Liver (tissue), 9 donors: ENCODE data around the gene AMMECR1. TPM values are rescaled to one million over a fixed set of nuclear protein-coding genes. Genes with fewer than 3 reads are reported as not detected.

Experiments
- DNase-seq: peaks from one replicate; pipeline ENCODE4 v3.0.0-alpha.2; 2017; ENCODE audit warnings: low spot score
- H3K27ac ChIP-seq, 2 donors: one replicate each; pipeline ENCODE4 v1.7.0; 2013; ENCODE audit warnings: inconsistent platforms in 2 of 2, low read length in 2 of 2, control low read depth in 1 of 2, low read depth in 1 of 2, mild to moderate bottlenecking in 1 of 2
- H3K27me3 ChIP-seq, 4 donors: one replicate each; pipeline versions ENCODE4 v1.6.1 to v1.7.0; 2013; ENCODE audit warnings: low read length in 3 of 4, inconsistent platforms in 1 of 4, mild to moderate bottlenecking in 1 of 4, moderate library complexity in 1 of 4; ENCODE audit not compliant: control insufficient read depth in 4 of 4, insufficient read depth in 4 of 4
- H3K36me3 ChIP-seq, 4 donors: one replicate each; pipeline versions ENCODE4 v1.6.1 to v1.7.0; 2013; ENCODE audit warnings: low read length in 3 of 4, mild to moderate bottlenecking in 3 of 4, low read depth in 1 of 4, moderate library complexity in 1 of 4; ENCODE audit not compliant: control insufficient read depth in 4 of 4, insufficient read depth in 3 of 4
- H3K4me1 ChIP-seq, 4 donors: one replicate each; pipeline versions ENCODE4 v1.6.1 to v1.7.0; 2013; ENCODE audit warnings: low read length in 3 of 4, mild to moderate bottlenecking in 3 of 4, moderate library complexity in 1 of 4; ENCODE audit not compliant: control insufficient read depth in 4 of 4, insufficient read depth in 4 of 4
- H3K4me3 ChIP-seq, 3 donors: one replicate each; pipeline versions ENCODE4 v1.6.1 to v1.7.0; 2013; ENCODE audit warnings: low read length in 3 of 3, control low read depth in 1 of 3, low read depth in 1 of 3, mild to moderate bottlenecking in 1 of 3
- H3K9ac ChIP-seq, 2 donors: one replicate each; pipeline ENCODE4 v1.7.0; 2013; ENCODE audit warnings: low read length in 2 of 2, mild to moderate bottlenecking in 2 of 2, moderate library complexity in 2 of 2, control low read depth in 1 of 2, low read depth in 1 of 2
- H3K9me3 ChIP-seq, 4 donors: one replicate each; pipeline versions ENCODE4 v1.6.1 to v1.7.0; 2013; ENCODE audit warnings: low read length in 3 of 4; ENCODE audit not compliant: control insufficient read depth in 4 of 4
- ATF3 ChIP-seq: IDR thresholded peaks from 2 replicates; pipeline ENCODE4 v1.6.1; 2016; ENCODE audit warnings: antibody characterized with exemption
- CTCF ChIP-seq: fragments of 150-350 bp; IDR thresholded peaks from 2 replicates; pipeline ENCODE4 v1.5.1; 2017; ENCODE audit warnings: improper control_type of control experiment, low read depth, low read length; ENCODE audit not compliant: missing input control
- EGR1 ChIP-seq, 2 donors: IDR thresholded peaks; 2 replicates each; pipeline ENCODE4 v1.6.1; 2016 to 2018; ENCODE audit warnings: antibody characterized with exemption in 2 of 2, low read depth in 2 of 2
- FOXA1 ChIP-seq: IDR thresholded peaks from 2 replicates; pipeline ENCODE4 v1.6.1; 2016; ENCODE audit warnings: antibody characterized with exemption
- FOXA2 ChIP-seq: IDR thresholded peaks from 2 replicates; pipeline ENCODE4 v1.6.1; 2016; ENCODE audit warnings: antibody characterized with exemption
- GABPA ChIP-seq, 2 donors: IDR thresholded peaks in 1 of 2; conservative IDR thresholded peaks in 1 of 2; 2 replicates each; pipeline ENCODE4 v1.6.1; 2016; ENCODE audit warnings: antibody characterized with exemption in 2 of 2, mild to moderate bottlenecking in 1 of 2, moderate library complexity in 1 of 2
- HNF4A ChIP-seq, 2 donors: conservative IDR thresholded peaks; 2 replicates each; pipeline ENCODE4 v1.6.1; 2016; ENCODE audit warnings: antibody characterized with exemption in 2 of 2, mild to moderate bottlenecking in 2 of 2
- HNF4G ChIP-seq: IDR thresholded peaks from 2 replicates; pipeline ENCODE4 v1.6.1; 2016; ENCODE audit warnings: antibody characterized with exemption
- JUND ChIP-seq, 2 donors: IDR thresholded peaks; 2 replicates each; pipeline ENCODE4 v1.6.1; 2016; ENCODE audit warnings: antibody characterized with exemption in 2 of 2
- MAX ChIP-seq: IDR thresholded peaks from 2 replicates; pipeline ENCODE4 v1.6.1; 2016; ENCODE audit warnings: antibody characterized with exemption
- NR2F2 ChIP-seq: IDR thresholded peaks from 2 replicates; pipeline ENCODE4 v1.6.1; 2016; ENCODE audit warnings: antibody characterized with exemption
- RAD21 ChIP-seq, 2 donors: IDR thresholded peaks; 2 replicates each; pipeline ENCODE4 v1.6.1; 2016; ENCODE audit warnings: antibody characterized with exemption in 2 of 2, mild to moderate bottlenecking in 2 of 2
- RXRA ChIP-seq, 2 donors: IDR thresholded peaks; 2 replicates each; pipeline ENCODE4 v1.6.1; 2017 to 2018; ENCODE audit warnings: antibody characterized with exemption in 2 of 2, mild to moderate bottlenecking in 1 of 2
- SP1 ChIP-seq: IDR thresholded peaks from 2 replicates; pipeline ENCODE4 v1.6.1; 2018; ENCODE audit warnings: antibody characterized with exemption, mild to moderate bottlenecking
- YY1 ChIP-seq: IDR thresholded peaks from 2 replicates; pipeline ENCODE4 v1.6.1; 2016; ENCODE audit warnings: antibody characterized with exemption, mild to moderate bottlenecking
- ZBTB33 ChIP-seq: IDR thresholded peaks from 2 replicates; pipeline ENCODE4 v1.6.1; 2016; ENCODE audit warnings: antibody characterized with exemption
- WGBS: extraction: QIAGEN DNeasy Blood & Tissue Kit; methylation state at CpG from one replicate; pipeline ENCODE4 v1.1.7; 2013; 5-methylcytosine and 5-hydroxymethylcytosine counted together
- polyA plus RNA-seq, 2 donors: library from polyadenylated mRNA; stranded (reverse) in 1 of 2; unstranded in 1 of 2; fragments of 200-250 nt in 1 of 2; fragments of >200 nt in 1 of 2; fragmentation: Nextera tagmentation in 1 of 2; extraction: Ambion mirVana in 1 of 2; gene quantifications; one replicate each; pipeline versions ENCODE4 v1.2.1 to v1.2.3, GENCODE V29; 2013 to 2015
- total RNA-seq, 2 donors: library from RNA; depleted of rRNA; stranded (reverse); fragments of >200 nt; gene quantifications; one replicate each; pipeline ENCODE4 v1.2.3, GENCODE V29; 2014
- donor health status: healthy.
- donor health status: healthy.
- donor health status: healthy.
- donor health status: healthy.
- donor health status: healthy.

Gene AMMECR1
- total and polyA plus RNA-seq, 4 donors, result 1.7 to 30.9 (median 3.6) TPM

- Histone ChIP-seq H3K4me3 (no peak overlapping the region), H3K9ac (no peak overlapping the region), H3K27me3 (no peaks in the 10 kb centered on the region), H3K4me1 (no peaks in the 10 kb centered on the region), H3K36me3 (no peaks in the 10 kb centered on the region), H3K9me3 (no peaks in the 10 kb centered on the region), H3K27ac (no peak overlapping the region)
- no peak for DNase-seq
- TF ChIP-seq HNF4G, result no peak
- no peak for TF ChIP-seq MAX
- TF ChIP-seq YY1, result no peak
- no peak for TF ChIP-seq FOXA1
- no peak for TF ChIP-seq SP1
- no peak for TF ChIP-seq ZBTB33
- WGBS, result 83% methylated on average over 4 of the region's 4 CpGs
Measured at GRCh38 chrX:110322603-110323002, 4.7 kb upstream of the AMMECR1 start.

GRCh38 chrX:110321670-110322069, 3.8 kb upstream of the AMMECR1 start:
- TF ChIP-seq HNF4G (no peak), HNF4A (conservative IDR thresholded peaks at IDR 0.05) (no peak), NR2F2 (no peak), RAD21 (IDR thresholded peaks at IDR 0.05) (no peak), ZBTB33 (no peak), FOXA2 (no peak), RXRA (IDR thresholded peaks at IDR 0.05) (no peak), MAX (no peak), GABPA (IDR thresholded peaks at IDR 0.05 in 1 of 2, conservative IDR thresholded peaks at IDR 0.05 in 1 of 2) (no peak)
- Histone ChIP-seq H3K4me3 (no peak overlapping the region), H3K27ac (no peak overlapping the region), H3K9me3 (no peaks in the 10 kb centered on the region), H3K4me1 (no peaks in the 10 kb centered on the region), H3K36me3 (no peaks in the 10 kb centered on the region), H3K9ac (no peak overlapping the region), H3K27me3 (no peaks in the 10 kb centered on the region)
- no peak for DNase-seq
- WGBS, result 88% methylated on average over 3 of the region's 3 CpGs

GRCh38 chrX:110321081-110321480, 3.2 kb upstream of the AMMECR1 start:
- H3K36me3 ChIP-seq, result no peaks in the 10 kb centered on the region
- H3K9me3 ChIP-seq, result no peaks in the 10 kb centered on the region
- peaks cover 0 to 3% (median 1%) of the 10 kb centered on the region in 4 donors for H3K4me1 ChIP-seq
- no peaks in the 10 kb centered on the region for H3K27me3 ChIP-seq
- H3K27ac ChIP-seq, result no peak overlapping the region
- no peak overlapping the region for H3K4me3 ChIP-seq
- no peak for DNase-seq
- H3K9ac ChIP-seq, result no peak overlapping the region
- TF ChIP-seq EGR1 (IDR thresholded peaks at IDR 0.05; ENCODE audit: low read depth in 2 of 2) (no peak), YY1 (no peak), FOXA1 (no peak), MAX (no peak), CTCF (no peak), GABPA (IDR thresholded peaks at IDR 0.05 in 1 of 2, conservative IDR thresholded peaks at IDR 0.05 in 1 of 2) (no peak), SP1 (no peak), JUND (IDR thresholded peaks at IDR 0.05) (no peak), NR2F2 (no peak), ZBTB33 (no peak), HNF4G (no peak), ATF3 (no peak), HNF4A (conservative IDR thresholded peaks at IDR 0.05) (no peak), FOXA2 (no peak)
